ENCODE results near the gene BFSP2.

BFSP2 gene

DNA sequence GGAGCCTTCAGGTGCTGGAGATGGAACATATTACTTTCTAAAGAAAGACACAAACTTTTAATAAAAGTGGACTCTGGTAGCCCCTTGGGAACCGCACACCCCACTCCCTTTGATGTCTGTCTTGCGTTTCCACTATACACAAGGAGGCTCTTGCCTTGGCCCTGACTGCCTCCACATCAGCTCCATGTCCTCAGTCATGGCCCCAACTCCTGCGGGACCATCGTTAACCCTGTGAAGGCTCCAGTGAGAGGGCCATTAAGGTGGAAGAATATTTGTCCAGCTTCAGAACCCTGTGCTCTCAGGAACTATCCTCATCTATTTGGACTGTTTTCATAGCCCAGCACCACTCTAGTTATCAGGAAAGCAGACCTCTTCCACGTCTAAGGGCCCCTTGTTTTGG, 16.1 kb upstream of the BFSP2 start:
- Histone ChIP-seq H3K4me1 (ENCODE audit: control insufficient read depth, insufficient read depth, low read length) (peaks cover 4% of the 10 kb centered on the region; the same call in 1 of the 2 replicates), H3K9me3 (ENCODE audit: control insufficient read depth, insufficient read depth, low read length) (no peaks in the 10 kb centered on the region), H3K36me3 (ENCODE audit: control insufficient read depth, insufficient read depth, low read length) (no peaks in the 10 kb centered on the region), H3K9ac (ENCODE audit: low read depth, low read length) (no peak overlapping the region), H3K27ac (ENCODE audit: low read depth, low read length) (no peak overlapping the region), H3K27me3 (ENCODE audit: control insufficient read depth, insufficient read depth, low read length) (no peaks in the 10 kb centered on the region), H3K4me3 (ENCODE audit: low read depth, low read length) (no peak overlapping the region)

DNA sequence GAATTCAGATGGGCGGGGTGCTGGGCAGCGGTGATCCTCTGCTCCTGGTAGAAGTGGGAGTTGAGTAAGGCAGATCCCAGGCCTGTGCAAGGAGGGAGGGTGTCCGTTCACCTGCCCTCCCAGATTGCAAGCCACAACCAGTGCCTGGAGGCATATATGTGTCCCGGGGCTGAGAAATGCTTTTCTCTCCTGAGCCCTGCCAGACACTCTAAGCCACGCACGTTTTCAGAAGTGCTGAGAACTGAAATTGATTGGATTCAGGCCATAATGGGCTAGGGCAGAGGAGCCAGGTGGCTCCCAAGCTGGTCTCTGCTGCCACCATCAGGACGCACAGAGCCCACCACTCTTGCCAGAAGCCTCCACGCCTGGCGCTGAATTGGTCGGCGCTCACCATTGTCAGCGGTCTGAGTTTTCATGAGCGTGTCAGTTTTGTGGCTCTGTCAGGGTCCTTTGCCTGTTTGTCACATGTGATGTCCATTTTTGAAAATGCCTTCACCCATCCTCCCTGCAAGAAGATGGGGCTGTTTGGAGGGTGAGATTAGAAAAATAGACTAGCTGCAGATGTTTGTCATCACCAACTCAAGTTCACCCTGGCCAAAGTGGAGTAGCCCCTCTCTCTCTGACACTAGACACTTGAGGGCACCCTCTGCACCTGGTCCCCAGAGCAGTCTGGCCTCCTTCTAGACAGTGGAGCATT, 15.4 kb upstream of the BFSP2 start:
- no peak overlapping the region for H3K27ac ChIP-seq (ENCODE audit: low read depth, low read length)
- no peak overlapping the region for H3K4me3 ChIP-seq (ENCODE audit: low read depth, low read length)
- H3K4me1 ChIP-seq (ENCODE audit: control insufficient read depth, insufficient read depth, low read length): peaks cover 4% of the 10 kb centered on the region; the same call in 1 of the 2 replicates
- no peaks in the 10 kb centered on the region for H3K36me3 ChIP-seq (ENCODE audit: control insufficient read depth, insufficient read depth, low read length)
- H3K27me3 ChIP-seq (ENCODE audit: control insufficient read depth, insufficient read depth, low read length): no peaks in the 10 kb centered on the region
- H3K9me3 ChIP-seq (ENCODE audit: control insufficient read depth, insufficient read depth, low read length): no peaks in the 10 kb centered on the region
- no peak overlapping the region for H3K9ac ChIP-seq (ENCODE audit: low read depth, low read length)

DNA sequence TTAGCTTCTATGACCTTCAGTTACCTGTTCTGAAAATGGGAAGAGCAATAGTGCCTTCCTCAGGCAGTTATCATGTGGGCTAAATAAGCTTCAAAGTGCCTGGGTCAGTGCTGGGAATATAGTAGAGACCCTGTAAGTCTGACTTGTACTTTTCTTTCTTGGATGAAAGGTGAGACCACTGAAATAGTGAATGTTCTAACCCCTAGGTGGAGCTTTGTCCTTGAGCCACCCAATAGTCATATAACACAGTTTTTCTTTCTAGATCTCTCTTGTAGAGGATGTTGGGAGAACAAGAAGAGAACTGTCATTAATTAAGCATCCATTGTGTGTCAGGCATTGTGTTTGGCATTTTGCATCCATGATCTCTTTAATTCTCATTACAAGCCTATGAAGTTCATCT, 13.0 kb upstream of the BFSP2 start:
- Histone ChIP-seq H3K27ac (ENCODE audit: low read depth, low read length) (no peak overlapping the region), H3K27me3 (ENCODE audit: control insufficient read depth, insufficient read depth, low read length) (no peaks in the 10 kb centered on the region), H3K36me3 (ENCODE audit: control insufficient read depth, insufficient read depth, low read length) (no peaks in the 10 kb centered on the region), H3K9me3 (ENCODE audit: control insufficient read depth, insufficient read depth, low read length) (no peaks in the 10 kb centered on the region), H3K4me3 (ENCODE audit: low read depth, low read length) (no peak overlapping the region), H3K4me1 (ENCODE audit: control insufficient read depth, insufficient read depth, low read length) (peaks cover 4% of the 10 kb centered on the region; the same call in 1 of the 2 replicates), H3K9ac (ENCODE audit: low read depth, low read length) (no peak overlapping the region)

DNA sequence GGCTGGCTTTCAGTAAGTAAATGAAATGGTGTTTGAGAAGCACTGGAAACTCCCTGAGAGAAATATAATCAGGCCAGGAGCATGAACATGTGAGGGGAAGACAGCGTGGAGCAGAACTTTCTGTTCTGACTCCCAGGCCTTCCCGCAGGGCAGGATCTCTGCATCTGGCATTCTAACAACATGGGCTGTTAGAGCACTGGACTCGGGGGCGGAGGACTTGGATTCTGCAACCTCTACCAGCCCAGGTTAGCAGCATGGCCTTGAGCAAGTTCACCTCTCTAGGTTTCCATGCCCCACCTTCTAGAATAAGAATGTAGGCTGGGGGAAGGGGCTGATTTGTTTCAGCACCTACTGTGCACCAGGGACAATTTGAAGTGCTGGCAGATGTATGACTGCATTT, 12.5 kb upstream of the BFSP2 start:
- Histone ChIP-seq H3K9me3 (ENCODE audit: control insufficient read depth, insufficient read depth, low read length) (no peaks in the 10 kb centered on the region), H3K4me3 (ENCODE audit: low read depth, low read length) (no peak overlapping the region), H3K9ac (ENCODE audit: low read depth, low read length) (no peak overlapping the region), H3K4me1 (ENCODE audit: control insufficient read depth, insufficient read depth, low read length) (peaks cover 4% of the 10 kb centered on the region; the same call in 1 of the 2 replicates), H3K27ac (ENCODE audit: low read depth, low read length) (no peak overlapping the region), H3K27me3 (ENCODE audit: control insufficient read depth, insufficient read depth, low read length) (no peaks in the 10 kb centered on the region), H3K36me3 (ENCODE audit: control insufficient read depth, insufficient read depth, low read length) (no peaks in the 10 kb centered on the region)

DNA sequence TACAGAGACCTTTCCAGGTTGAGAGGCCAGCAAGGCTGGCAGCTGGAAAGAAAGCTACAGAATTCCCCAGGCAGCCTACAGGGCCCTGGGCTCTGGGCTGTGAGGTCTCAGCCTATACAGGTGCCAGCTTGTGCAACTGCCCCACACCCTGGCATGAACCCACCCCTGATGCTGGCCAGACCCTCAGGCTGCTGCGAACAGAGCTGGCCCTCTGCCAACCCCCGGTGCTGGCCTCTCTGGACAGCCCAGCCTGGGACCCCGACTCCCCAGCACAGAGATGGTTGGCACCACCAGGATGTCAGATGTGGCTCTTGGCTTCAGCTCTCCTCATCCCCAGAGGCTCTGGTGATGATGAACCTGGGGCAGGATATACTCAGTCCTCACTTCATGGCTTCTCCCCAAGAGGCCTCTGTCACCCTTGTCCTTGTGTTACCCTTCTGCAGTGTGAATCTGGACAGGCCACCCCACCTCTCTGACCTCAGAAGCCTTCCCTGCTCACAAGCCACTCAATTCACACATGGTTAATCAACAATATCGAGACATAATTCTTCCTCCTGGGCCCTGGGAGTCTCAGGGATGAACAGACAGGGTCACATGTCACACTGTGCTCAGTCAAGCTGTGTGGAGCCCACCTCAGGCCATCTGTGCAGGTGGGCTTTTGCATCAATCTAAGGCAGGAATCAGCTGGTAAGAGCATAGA, 11.0 kb upstream of the BFSP2 start:
- no peaks in the 10 kb centered on the region for H3K27me3 ChIP-seq (ENCODE audit: control insufficient read depth, insufficient read depth, low read length)
- no peaks in the 10 kb centered on the region for H3K36me3 ChIP-seq (ENCODE audit: control insufficient read depth, insufficient read depth, low read length)
- no peaks in the 10 kb centered on the region for H3K9me3 ChIP-seq (ENCODE audit: control insufficient read depth, insufficient read depth, low read length)
- no peak overlapping the region for H3K9ac ChIP-seq (ENCODE audit: low read depth, low read length)
- H3K4me1 ChIP-seq (ENCODE audit: control insufficient read depth, insufficient read depth, low read length): peaks cover 4% of the 10 kb centered on the region; the same call in 1 of the 2 replicates
- H3K27ac ChIP-seq (ENCODE audit: low read depth, low read length): no peak overlapping the region
- H3K4me3 ChIP-seq (ENCODE audit: low read depth, low read length): no peak overlapping the region

DNA sequence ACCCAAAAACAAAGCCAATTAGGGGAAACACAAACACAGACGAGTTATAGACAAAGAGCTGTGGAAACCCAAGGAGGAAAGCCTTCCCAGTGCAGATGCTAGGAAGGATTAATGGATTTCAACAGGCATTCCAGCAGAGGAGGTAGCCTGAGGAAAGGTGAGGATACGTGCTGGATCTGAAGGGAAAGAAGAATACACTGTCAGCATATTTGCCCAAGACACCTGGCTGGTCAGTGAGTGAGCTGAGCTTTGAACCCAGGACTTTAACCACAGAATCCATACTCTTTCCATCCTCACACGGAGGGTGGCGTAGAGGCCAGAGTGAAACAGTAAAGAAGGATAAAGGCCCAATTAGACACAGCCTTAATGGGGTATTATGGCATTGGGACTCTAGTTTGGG, 9.1 kb upstream of the BFSP2 start:
- no peaks in the 10 kb centered on the region for H3K4me1 ChIP-seq (ENCODE audit: control insufficient read depth, insufficient read depth, low read length)
- H3K9ac ChIP-seq (ENCODE audit: low read depth, low read length): no peak overlapping the region
- no peak overlapping the region for H3K4me3 ChIP-seq (ENCODE audit: low read depth, low read length)
- no peaks in the 10 kb centered on the region for H3K27me3 ChIP-seq (ENCODE audit: control insufficient read depth, insufficient read depth, low read length)
- H3K9me3 ChIP-seq (ENCODE audit: control insufficient read depth, insufficient read depth, low read length): no peaks in the 10 kb centered on the region
- H3K36me3 ChIP-seq (ENCODE audit: control insufficient read depth, insufficient read depth, low read length): no peaks in the 10 kb centered on the region
- H3K27ac ChIP-seq (ENCODE audit: low read depth, low read length): no peak overlapping the region

DNA sequence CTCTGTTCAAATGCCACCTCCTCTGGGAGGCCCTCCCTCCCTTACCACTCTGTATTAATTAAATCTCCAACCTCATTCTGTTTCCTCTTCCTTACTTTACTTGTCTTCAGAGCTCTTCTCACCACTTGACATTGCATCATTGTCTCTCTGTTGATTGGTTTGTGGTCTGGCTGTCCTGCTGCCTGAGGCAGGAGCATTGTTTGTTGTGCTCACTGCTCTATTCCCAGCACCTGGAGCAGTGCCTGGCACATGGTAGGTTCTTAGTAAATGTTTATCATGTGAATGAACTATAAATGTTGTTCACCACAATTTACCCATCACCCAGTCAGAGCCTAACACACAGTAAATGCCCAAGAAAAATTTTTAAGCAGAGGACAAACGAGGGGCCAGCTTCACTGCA, 6.7 kb upstream of the BFSP2 start:
- H3K4me3 ChIP-seq (ENCODE audit: low read depth, low read length): no peak overlapping the region
- H3K4me1 ChIP-seq (ENCODE audit: control insufficient read depth, insufficient read depth, low read length): no peaks in the 10 kb centered on the region
- no peak overlapping the region for H3K27ac ChIP-seq (ENCODE audit: low read depth, low read length)
- H3K27me3 ChIP-seq (ENCODE audit: control insufficient read depth, insufficient read depth, low read length): no peaks in the 10 kb centered on the region
- H3K9me3 ChIP-seq (ENCODE audit: control insufficient read depth, insufficient read depth, low read length): no peaks in the 10 kb centered on the region
- no peak overlapping the region for H3K9ac ChIP-seq (ENCODE audit: low read depth, low read length)
- H3K36me3 ChIP-seq (ENCODE audit: control insufficient read depth, insufficient read depth, low read length): no peaks in the 10 kb centered on the region; the same call in 1 of the 2 replicates

DNA sequence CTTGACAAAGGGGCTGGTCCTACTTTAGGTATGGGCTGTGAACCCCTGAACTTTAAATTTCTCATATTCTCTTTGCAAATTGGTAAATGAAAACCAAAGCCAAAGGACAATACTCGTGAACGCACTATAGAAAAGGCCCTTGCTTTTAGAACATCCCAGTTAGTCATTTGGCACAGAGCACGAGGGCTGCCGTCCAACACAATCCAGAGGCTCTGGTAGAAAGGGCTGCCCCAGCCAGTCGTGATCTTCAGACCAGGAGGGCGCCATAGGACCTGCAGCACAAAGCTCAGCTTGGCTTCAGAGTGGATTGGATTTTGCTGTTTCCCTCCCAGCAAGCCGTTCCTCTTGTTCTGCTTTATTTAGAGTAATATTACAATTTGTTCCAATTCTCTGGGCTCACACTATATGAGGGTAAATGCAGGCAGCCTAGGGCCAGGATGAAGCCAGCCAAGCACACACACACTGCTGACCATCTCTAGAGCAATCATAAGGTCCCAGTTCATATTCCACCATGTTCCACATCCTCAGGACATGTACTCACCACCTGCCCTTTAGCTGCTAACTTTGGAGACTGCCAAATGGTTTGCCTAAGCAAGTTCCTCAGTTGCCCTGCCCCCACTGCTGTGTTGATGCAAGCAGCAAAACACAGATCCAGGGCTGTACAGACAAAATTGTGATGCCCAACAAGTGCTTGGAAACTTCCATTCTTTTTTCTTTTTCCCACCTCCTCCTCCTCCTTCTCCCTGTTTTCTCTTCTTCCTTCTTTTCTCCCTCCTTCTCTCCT, 6.0 kb upstream of the BFSP2 start:
- Histone ChIP-seq H3K4me3 (ENCODE audit: low read depth, low read length) (no peak overlapping the region), H3K36me3 (ENCODE audit: control insufficient read depth, insufficient read depth, low read length) (no peaks in the 10 kb centered on the region; the same call in 1 of the 2 replicates), H3K27ac (ENCODE audit: low read depth, low read length) (no peak overlapping the region), H3K9ac (ENCODE audit: low read depth, low read length) (no peak overlapping the region), H3K4me1 (ENCODE audit: control insufficient read depth, insufficient read depth, low read length) (no peaks in the 10 kb centered on the region), H3K27me3 (ENCODE audit: control insufficient read depth, insufficient read depth, low read length) (no peaks in the 10 kb centered on the region), H3K9me3 (ENCODE audit: control insufficient read depth, insufficient read depth, low read length) (no peaks in the 10 kb centered on the region)

DNA sequence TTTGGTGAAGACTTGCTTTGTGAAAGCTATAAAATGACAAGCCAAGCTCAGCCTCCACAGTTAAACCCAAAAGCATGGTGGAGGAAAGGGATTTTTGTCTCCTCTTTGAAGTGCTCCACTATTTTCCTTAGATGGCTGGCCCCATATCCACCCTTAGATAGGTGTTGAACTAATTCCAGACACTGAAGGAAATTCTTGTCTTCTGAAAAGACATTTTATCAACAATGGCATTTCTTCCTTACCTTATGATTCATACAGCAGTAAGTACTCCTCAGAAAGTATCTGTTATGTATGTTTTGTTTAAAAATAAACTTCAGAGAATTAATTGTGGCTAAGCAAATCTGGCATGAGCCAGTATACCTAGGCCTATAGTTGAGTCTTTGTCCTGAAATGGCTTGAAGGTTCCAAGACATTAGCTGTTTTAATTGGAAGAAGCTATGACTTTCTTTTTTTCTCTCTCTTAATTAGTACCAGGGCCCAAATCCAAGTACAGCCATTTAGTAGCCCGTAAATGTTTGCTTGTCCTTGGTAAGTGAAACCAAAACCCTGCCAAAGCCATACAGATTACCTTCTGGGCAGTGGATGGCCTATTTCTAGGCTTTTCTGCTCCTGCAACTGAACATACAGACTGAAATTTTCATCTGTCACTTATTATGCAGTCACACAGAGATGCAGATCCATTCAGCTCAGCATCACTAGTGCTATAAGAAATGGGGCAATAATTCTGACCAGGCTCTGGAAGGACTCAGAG, 5.1 kb upstream of the BFSP2 start:
- Histone ChIP-seq H3K27ac (ENCODE audit: low read depth, low read length) (no peak overlapping the region), H3K4me1 (ENCODE audit: control insufficient read depth, insufficient read depth, low read length) (no peaks in the 10 kb centered on the region), H3K4me3 (ENCODE audit: low read depth, low read length) (no peak overlapping the region), H3K27me3 (ENCODE audit: control insufficient read depth, insufficient read depth, low read length) (no peaks in the 10 kb centered on the region), H3K9me3 (ENCODE audit: control insufficient read depth, insufficient read depth, low read length) (no peaks in the 10 kb centered on the region), H3K9ac (ENCODE audit: low read depth, low read length) (no peak overlapping the region), H3K36me3 (ENCODE audit: control insufficient read depth, insufficient read depth, low read length) (no peaks in the 10 kb centered on the region; the same call in 1 of the 2 replicates)

DNA sequence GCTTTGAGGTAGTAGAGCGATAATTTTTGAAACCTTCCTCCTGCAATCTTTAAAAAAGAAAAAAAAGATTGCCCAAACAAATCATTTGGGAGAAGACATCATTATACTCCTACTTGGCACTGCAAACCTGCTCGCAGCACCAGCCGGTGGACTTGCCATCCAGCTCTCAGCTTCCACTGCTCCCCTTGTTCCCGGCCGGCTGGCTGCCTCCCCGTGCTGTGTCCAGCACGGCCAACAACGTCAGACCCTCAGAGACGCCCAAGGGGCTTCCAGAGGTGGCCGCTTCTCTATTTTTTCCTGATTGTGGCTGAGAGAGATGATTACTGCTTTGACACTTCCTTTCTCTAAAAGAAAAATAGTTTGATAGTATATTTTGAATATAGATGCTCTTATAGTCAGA, 3.0 kb upstream of the BFSP2 start:
- no peak overlapping the region for H3K4me3 ChIP-seq (ENCODE audit: low read depth, low read length)
- H3K36me3 ChIP-seq (ENCODE audit: control insufficient read depth, insufficient read depth, low read length): no peaks in the 10 kb centered on the region; the same call in 1 of the 2 replicates
- no peaks in the 10 kb centered on the region for H3K9me3 ChIP-seq (ENCODE audit: control insufficient read depth, insufficient read depth, low read length)
- no peak overlapping the region for H3K9ac ChIP-seq (ENCODE audit: low read depth, low read length)
- H3K4me1 ChIP-seq (ENCODE audit: control insufficient read depth, insufficient read depth, low read length): no peaks in the 10 kb centered on the region
- no peak overlapping the region for H3K27ac ChIP-seq (ENCODE audit: low read depth, low read length)
- no peaks in the 10 kb centered on the region for H3K27me3 ChIP-seq (ENCODE audit: control insufficient read depth, insufficient read depth, low read length)
